Choroid plexus epithelial cell (primary cell): ENCODE data around the gene CCT5.
A peak's percentile ranks its signal among the peaks of the same experiment; 100 is the strongest.
"Not testable (repeated sequence)": the region's sequence is repeated elsewhere in the genome, so short reads cannot be mapped to it uniquely, and the experiment has no call there.

Source experiments
- DNase-seq: peaks from one replicate; pipeline ENCODE4 v3.0.0-alpha.2; 2010; ENCODE audit warnings: low read depth
- H3K4me3 ChIP-seq: 2 replicates; pipeline ENCODE4 v1.5.1; 2011; ENCODE audit warnings: low read depth, mild to moderate bottlenecking, control low read depth, low read length, moderate library complexity
- CTCF ChIP-seq: conservative IDR thresholded peaks from 2 replicates; pipeline ENCODE4 v1.5.1; 2011; ENCODE audit warnings: low read depth, mild to moderate bottlenecking, control low read depth, inconsistent platforms, low read length, moderate library complexity

Gene CCT5

DNA sequence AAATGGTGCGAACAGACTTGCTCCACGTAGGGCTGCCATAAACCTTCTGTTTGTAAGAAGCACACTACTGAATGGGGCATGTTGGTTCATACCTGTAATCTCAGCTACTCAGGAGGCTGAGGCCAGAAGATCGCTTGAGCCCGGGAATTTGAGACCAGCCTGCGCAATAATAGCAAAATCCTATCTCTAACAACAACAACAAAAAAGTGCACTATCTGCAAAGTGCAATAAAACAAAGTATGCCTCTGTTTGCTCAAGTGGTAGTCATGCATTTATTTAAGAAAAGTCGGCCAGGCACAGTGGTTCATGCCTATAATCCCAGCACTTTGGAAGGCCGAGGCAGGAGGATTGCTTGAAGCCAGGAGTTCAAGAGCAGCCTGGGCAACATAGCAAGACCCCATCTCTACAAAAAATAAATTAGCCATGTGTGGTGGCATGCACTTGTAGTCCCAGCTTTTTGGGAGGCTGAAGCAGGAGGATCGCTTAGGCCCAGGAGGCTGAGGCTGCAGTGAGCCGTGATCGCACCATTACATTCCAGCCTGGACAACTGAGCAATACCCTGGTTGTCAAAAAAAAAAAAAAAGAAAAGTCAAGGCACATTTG is 5.6 kb upstream of the CCT5 start:
- no peak for DNase-seq
- no peak for TF ChIP-seq CTCF
- H3K4me3 ChIP-seq: no peak overlapping the region

DNA sequence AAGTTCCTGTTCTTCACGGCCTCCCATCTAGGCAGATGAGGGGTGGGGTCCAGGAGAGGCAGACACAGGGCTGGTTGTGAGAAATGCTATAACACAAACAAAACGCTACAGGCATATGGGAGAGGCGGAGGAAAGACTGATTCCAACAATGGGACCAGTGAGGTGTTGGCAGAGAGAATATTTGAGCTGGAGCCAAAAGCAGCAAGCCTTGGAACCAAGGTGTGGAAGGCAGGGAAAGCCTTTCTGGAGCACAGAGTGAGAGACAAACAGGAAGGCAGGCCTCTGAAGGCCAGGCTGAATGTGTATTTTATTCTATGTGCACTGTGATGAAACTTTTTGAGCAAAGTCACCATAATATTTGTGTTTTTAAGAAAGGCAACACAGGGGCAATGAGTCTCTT is 3.3 kb upstream of the CCT5 start:
- no peak for TF ChIP-seq CTCF
- H3K4me3 ChIP-seq: no peak overlapping the region
- DNase-seq: no peak

- not testable (repeated sequence) for DNase-seq
These were observed 2.9 kb upstream of the CCT5 start for GRCh38 chr5:10247217-10247616.

DNA sequence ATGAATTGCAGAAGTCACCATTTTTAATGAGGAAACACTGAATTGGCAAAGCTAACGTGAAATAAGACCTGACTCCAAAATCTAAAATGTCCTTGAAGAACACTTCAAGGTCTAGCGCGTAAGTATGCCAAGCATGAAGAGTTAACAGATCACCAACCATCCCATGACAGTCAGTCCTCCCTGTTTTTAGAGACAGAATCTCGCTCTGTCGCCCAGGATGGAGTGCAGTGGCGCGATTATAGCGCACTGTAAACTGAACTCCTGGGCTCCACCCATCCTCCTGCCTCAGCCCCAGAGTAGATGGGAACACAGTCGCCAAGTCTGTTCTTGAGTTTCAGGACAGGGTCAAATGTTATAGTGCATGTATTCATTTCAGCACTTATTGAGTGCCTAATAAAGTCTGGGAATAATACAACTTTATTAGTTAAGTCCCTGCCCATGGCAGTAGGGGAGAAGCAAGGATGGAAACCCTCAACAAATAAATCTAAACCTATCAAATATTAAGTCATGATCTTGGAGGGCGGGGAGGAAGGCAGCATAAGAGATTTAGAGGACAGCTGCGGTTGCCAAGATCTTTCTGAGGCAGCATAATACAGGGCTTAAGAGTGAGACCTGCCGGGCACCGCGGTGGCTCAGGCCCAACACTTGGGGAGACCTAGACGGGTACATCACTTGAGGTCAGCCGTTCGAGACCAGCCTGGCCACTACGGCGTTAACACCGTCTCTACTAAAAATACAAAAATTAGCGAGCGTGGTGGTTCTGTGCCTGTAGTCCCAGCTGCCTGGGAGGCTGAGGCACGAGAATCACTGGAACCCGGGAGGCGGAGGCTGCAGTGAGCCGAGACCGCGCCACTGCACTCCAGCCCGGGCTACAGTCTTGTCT is 1.5 kb upstream of the CCT5 start:
- no peak for DNase-seq
- TF ChIP-seq CTCF: no peak
- H3K4me3 ChIP-seq: peak overlapping the region; percentile 98

More at GRCh38 chr5:10247217-10247616, 2.9 kb upstream of the CCT5 start:
- H3K4me3 ChIP-seq: not testable (repeated sequence)

DNA sequence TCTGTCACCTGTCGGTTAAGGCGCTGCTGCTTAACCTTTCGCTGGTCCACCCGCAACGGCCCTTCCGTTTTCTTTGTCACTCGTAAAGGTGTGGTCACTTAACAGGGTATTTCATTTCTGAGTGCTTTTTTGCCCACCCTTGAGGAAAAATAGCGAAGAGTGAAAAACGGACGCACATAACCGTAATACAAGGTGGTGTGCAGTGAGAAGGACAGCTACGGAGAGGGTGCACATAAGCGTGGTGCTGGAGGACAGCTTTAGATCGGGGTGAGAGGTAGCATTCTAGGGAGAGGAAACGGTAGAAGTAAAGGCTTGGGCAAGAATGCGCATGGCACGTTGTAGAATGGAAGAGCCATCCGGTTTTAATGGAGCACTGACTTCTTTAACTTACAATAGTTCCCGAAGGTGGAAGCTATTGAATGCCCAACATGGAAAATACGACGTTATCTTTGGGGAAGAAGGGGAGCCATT is 761 bp downstream of the CCT5 start:
- TF ChIP-seq CTCF: no peak
- peak; percentile 55 for DNase-seq
- peak overlapping the region; percentile 98 for H3K4me3 ChIP-seq

DNA sequence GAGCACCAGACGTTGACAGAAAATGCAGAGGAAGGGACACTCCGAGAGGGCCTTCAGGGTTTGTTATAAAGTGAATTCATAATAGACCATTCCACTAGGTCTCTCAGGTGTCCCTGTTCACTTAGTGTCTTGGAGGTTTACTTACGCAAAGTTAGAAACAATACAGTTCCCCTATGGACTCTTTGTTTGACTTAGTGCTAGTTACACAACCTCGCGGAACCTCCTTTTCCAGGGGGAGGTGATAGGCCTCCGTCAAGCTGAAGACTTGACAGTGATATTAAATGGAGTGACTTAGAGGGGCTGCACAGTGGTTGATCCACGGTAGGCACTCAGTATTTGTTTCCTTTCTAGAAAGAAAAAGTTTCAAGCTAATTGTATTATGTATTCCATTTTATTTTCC is 1.3 kb downstream of the CCT5 start:
- DNase-seq: no peak
- H3K4me3 ChIP-seq: peak overlapping the region; percentile 98
- no peak for TF ChIP-seq CTCF

GRCh38 chr5:10253390-10253789 is 3.3 kb downstream of the CCT5 start:
- no peak overlapping the region for H3K4me3 ChIP-seq
- no peak for DNase-seq
- no peak for TF ChIP-seq CTCF
